Kidney (tissue), 14 donors: ENCODE measurements around the gene TACSTD2. TPM values are rescaled to one million over a fixed set of nuclear protein-coding genes. Genes with fewer than 3 reads are reported as not detected.

Source experiments
- DNase-seq, 5 donors: peaks; one replicate each; pipeline ENCODE4 v3.0.0-alpha.2; 2013 to 2020
- FAIRE-seq: peaks from 2 replicates; lab custom pipeline; 2012; peaks lifted over from hg19 to GRCh38; lab: Jason Lieb, UNC
- H3K27ac ChIP-seq, 2 donors: one replicate each; pipeline ENCODE4 v1.7.0; 2013; ENCODE audit warnings: low read depth in 2 of 2, low read length in 2 of 2, inconsistent platforms in 1 of 2
- H3K27me3 ChIP-seq: one replicate; pipeline ENCODE4 v1.7.1; 2013; ENCODE audit warnings: low read length, inconsistent platforms; ENCODE audit not compliant: control insufficient read depth, insufficient read depth
- H3K36me3 ChIP-seq, 3 donors: one replicate each; pipeline versions ENCODE4 v1.7.0 to v1.7.1; 2013; ENCODE audit warnings: low read length in 3 of 3, control low read depth in 1 of 3, inconsistent platforms in 1 of 3; ENCODE audit not compliant: insufficient read depth in 3 of 3, control insufficient read depth in 2 of 3
- H3K4me1 ChIP-seq, 3 donors: one replicate each; pipeline versions ENCODE4 v1.7.0 to v1.7.1; 2013; ENCODE audit warnings: low read length in 3 of 3, inconsistent platforms in 1 of 3, low read depth in 1 of 3; ENCODE audit not compliant: control insufficient read depth in 2 of 3, insufficient read depth in 2 of 3
- H3K4me3 ChIP-seq, 3 donors: one replicate each; pipeline versions ENCODE4 v1.7.0 to v1.8.1; 2013; ENCODE audit warnings: low read length in 3 of 3, control low read depth in 1 of 3, inconsistent platforms in 1 of 3
- H3K9ac ChIP-seq, 3 donors: one replicate each; pipeline versions ENCODE4 v1.7.0 to v1.7.1; 2013; ENCODE audit warnings: low read length in 3 of 3, control low read depth in 1 of 3, inconsistent platforms in 1 of 3
- H3K9me3 ChIP-seq, 3 donors: one replicate each; pipeline versions ENCODE4 v1.7.0 to v1.7.1; 2013; ENCODE audit warnings: low read length in 3 of 3, control low read depth in 1 of 3, inconsistent platforms in 1 of 3; ENCODE audit not compliant: control insufficient read depth in 2 of 3, insufficient read depth in 1 of 3
- intact Hi-C: fragments of 100-400 bp; cut with DNase I; formaldehyde crosslinking; loops from one replicate; pipeline ENCODE4 v1.11.1; 2022
- polyA plus RNA-seq: library from polyadenylated mRNA; stranded (reverse); fragments of 350-450 nt; fragmentation: Illumina TruSeq; extraction: RNeasy Lipid Tissue Mini Kit (QIAGEN cat#74804); gene quantifications from one replicate; pipeline ENCODE4 v1.2.3, GENCODE V29; 2014; ENCODE audit warnings: low read depth, low replicate concordance; ENCODE audit not compliant: insufficient read depth
- total RNA-seq: library from RNA; stranded (reverse); fragmentation: NEBNext Ultra II Directional; extraction: Animal tissue kit (Norgen Biotek cat#: 25700); gene quantifications from one replicate; pipeline ENCODE4 v1.2.1, GENCODE V29; 2021
- TF ChIP-seq, protein P1 (sequence below): IDR thresholded peaks from 3 replicates; pipeline ENCODE4 v1.5.1; 2012; ENCODE audit warnings: mild to moderate bottlenecking, moderate library complexity, borderline replicate concordance; ENCODE audit not compliant: insufficient read depth; ENCODE audit errors: extremely low read depth
- donor health status: control.
- donor health status: control.
- donor health status: control.
- donor health status: control.
- donor health status: control.
- donor health status: DM: yes; HTN: yes; CAD: no.
- donor health status: Normal renal cell carcinoma (clear cell type).

TACSTD2 gene
- total and polyA plus RNA-seq, 2 donors from 2014 or later, result 127 to 502 TPM

DNA sequence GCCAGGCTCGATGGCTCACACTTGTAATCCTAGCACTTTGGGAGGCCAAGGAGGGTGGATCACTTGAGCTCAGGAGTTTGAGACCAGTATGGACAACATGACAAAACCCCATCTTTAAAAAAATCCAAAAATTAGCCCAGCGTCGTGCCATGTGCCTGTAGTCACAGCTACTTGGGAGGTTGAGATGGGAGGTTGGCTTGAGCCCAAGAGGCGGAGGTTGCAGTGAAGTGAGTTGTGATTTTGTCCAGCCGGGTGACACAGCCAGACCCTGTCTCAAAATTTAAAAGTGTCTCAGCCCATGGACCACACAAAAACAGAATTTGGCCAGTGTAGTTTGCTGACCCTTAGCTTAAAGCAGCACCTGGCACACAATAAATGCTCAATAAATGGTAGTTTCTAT lies 11.3 kb upstream of the TACSTD2 start:
- Histone ChIP-seq H3K27me3 (no peaks in the 10 kb centered on the region), H3K9ac (no peak overlapping the region), H3K9me3 (no peaks in the 10 kb centered on the region), H3K27ac (no peak overlapping the region), H3K4me3 (no peak overlapping the region), H3K4me1 (peaks cover 5 to 7% (median 6%) of the 10 kb centered on the region in 3 donors), H3K36me3 (no peaks in the 10 kb centered on the region)
- DNase-seq (no peak), FAIRE-seq (no peak)
- intact Hi-C loops, result no loop called here
- TF ChIP-seq, protein P1, sequence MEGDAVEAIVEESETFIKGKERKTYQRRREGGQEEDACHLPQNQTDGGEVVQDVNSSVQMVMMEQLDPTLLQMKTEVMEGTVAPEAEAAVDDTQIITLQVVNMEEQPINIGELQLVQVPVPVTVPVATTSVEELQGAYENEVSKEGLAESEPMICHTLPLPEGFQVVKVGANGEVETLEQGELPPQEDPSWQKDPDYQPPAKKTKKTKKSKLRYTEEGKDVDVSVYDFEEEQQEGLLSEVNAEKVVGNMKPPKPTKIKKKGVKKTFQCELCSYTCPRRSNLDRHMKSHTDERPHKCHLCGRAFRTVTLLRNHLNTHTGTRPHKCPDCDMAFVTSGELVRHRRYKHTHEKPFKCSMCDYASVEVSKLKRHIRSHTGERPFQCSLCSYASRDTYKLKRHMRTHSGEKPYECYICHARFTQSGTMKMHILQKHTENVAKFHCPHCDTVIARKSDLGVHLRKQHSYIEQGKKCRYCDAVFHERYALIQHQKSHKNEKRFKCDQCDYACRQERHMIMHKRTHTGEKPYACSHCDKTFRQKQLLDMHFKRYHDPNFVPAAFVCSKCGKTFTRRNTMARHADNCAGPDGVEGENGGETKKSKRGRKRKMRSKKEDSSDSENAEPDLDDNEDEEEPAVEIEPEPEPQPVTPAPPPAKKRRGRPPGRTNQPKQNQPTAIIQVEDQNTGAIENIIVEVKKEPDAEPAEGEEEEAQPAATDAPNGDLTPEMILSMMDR, result no peak

DNA sequence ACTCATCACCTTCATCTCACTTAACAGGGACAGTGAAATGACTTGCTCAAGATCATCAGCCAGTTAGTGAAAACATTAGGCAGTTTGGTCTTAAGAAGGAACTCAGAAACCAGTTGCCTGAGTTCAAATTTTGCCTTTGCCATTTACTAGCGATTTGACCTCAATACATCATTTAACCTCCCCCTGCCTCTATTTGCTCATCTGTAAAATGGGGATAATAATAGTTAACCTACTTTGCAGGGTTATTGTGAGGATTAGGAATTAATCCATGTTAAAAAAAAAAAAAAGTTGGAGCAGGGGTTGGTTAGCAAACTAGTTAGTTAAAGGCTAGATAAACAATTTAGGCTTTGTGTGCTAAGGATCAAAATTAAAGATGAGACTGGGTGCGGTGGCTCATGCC lies 10.6 kb upstream of the TACSTD2 start:
- no peaks in the 10 kb centered on the region for H3K36me3 ChIP-seq
- no peak overlapping the region for H3K27ac ChIP-seq
- DNase-seq (no peak), FAIRE-seq (no peak)
- intact Hi-C loops, result no loop called here
- TF ChIP-seq, protein P1, result no peak
- H3K4me3 ChIP-seq, result no peak overlapping the region
- peaks cover 2 to 5% (median 4%) of the 10 kb centered on the region in 3 donors for H3K4me1 ChIP-seq
- H3K9me3 ChIP-seq, result no peaks in the 10 kb centered on the region
- no peak overlapping the region for H3K9ac ChIP-seq
- no peaks in the 10 kb centered on the region for H3K27me3 ChIP-seq

DNA sequence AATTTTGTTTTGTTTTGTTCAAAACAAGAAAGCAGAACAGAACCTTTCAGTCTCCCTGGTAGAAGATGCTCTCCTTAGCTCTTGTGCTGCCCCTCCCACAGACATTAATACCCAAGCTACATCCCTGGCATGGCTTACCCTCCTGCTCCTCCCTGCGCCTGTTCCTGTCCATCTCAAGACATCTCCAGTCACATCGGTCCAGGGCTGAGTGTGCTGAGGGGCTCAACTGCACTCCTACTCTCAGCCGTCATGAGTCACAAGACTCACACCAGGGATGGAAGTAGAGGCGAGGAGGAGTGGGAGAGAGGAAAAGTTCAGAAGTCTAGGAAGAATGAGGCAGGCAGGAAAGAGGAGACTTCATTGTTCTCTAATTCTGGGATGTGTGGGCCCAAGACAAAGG lies 9.2 kb upstream of the TACSTD2 start:
- H3K36me3 ChIP-seq, result no peaks in the 10 kb centered on the region
- H3K9me3 ChIP-seq, result no peaks in the 10 kb centered on the region
- no peak overlapping the region for H3K9ac ChIP-seq
- intact Hi-C loops, result no loop called here
- FAIRE-seq (no peak), DNase-seq (no peak)
- no peak overlapping the region for H3K4me3 ChIP-seq
- H3K27ac ChIP-seq, result no peak overlapping the region
- TF ChIP-seq, protein P1, result no peak
- no peaks in the 10 kb centered on the region for H3K27me3 ChIP-seq
- H3K4me1 ChIP-seq, result peaks cover 0 to 2% (median 0%) of the 10 kb centered on the region in 3 donors

DNA sequence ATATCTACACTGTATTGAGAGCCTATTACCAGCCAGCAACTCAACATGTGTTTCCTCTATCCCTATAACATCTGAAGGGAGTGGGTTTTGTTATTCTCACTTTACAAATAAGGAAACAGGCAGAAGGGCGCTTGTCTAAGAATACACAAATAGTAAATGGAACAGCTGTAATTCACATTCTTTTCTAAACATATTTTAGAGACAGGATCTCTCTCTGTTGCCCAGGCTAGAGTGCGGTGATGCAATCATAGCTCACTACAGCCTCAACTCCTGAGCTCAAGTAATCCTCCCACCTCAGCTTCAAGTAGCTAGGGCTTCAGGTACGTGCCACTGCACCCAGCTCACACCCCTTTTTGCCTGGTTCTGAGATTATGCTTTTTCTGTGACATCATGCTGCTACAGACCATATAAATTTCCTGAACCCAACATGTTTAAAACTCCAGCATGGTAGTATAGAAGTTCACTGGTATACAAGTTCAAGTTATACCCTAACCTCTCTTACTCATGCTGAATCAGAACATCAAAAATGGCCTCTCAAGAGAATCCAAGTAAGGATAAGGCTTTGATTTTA lies 8.6 kb upstream of the TACSTD2 start:
- TF ChIP-seq, protein P1, result no peak

More for the DNA sequence above, 8.6 kb upstream of the TACSTD2 start:
- Histone ChIP-seq H3K9ac (no peak overlapping the region), H3K4me1 (peaks cover 0 to 2% (median 0%) of the 10 kb centered on the region in 3 donors), H3K4me3 (no peak overlapping the region), H3K36me3 (no peaks in the 10 kb centered on the region), H3K27me3 (no peaks in the 10 kb centered on the region), H3K9me3 (no peaks in the 10 kb centered on the region), H3K27ac (no peak overlapping the region)
- DNase-seq (no peak), FAIRE-seq (no peak)
- intact Hi-C loops, result no loop called here
